C4-2B (cell line): ENCODE measurements around the gene MOB2.
"Not testable (repeated sequence)": the region's sequence is repeated elsewhere in the genome, so short reads cannot be mapped to it uniquely, and the experiment has no call there.

ENCODE experiments used
- H3K27ac ChIP-seq: fragments of 450-650 bp; 2 replicates; pipeline ENCODE4 v1.5.1; 2017
- CTCF ChIP-seq: fragments of 450-650 bp; conservative IDR thresholded peaks from 2 replicates; pipeline ENCODE4 v1.5.1; 2017; ENCODE audit warnings: mild to moderate bottlenecking
- ZFX ChIP-seq: fragments of 450-650 bp; IDR thresholded peaks from 2 replicates; pipeline ENCODE4 v1.6.1; 2017

The MOB2 gene

GRCh38 chr11:1433977-1434640 lies 52.5 kb downstream of the MOB2 start:
- no peak overlapping the region for H3K27ac ChIP-seq
- TF ChIP-seq ZFX (no peak), CTCF (no peak)

DNA sequence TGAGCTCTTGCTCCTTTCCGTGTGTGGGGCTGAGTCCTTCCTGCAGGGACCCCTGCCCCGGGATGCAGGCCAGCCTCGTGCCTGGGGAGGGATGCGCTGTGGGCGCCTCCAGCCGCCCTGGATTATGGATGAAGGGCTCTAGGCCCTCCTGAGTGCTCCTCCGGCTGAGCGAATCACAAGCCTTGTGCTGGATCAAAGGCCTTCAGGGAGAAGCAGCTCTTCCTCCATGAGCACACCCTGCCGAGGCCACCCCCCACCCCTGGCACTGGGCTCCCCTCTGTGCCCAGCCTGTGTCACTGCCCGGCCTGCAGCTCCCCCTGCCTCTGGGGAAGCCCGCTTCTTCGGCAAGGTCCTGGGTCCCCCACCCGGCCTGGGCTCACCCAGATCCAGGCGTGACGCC lies 53.0 kb downstream of the MOB2 start:
- TF ChIP-seq ZFX, result no peak
- no peak overlapping the region for H3K27ac ChIP-seq

DNA sequence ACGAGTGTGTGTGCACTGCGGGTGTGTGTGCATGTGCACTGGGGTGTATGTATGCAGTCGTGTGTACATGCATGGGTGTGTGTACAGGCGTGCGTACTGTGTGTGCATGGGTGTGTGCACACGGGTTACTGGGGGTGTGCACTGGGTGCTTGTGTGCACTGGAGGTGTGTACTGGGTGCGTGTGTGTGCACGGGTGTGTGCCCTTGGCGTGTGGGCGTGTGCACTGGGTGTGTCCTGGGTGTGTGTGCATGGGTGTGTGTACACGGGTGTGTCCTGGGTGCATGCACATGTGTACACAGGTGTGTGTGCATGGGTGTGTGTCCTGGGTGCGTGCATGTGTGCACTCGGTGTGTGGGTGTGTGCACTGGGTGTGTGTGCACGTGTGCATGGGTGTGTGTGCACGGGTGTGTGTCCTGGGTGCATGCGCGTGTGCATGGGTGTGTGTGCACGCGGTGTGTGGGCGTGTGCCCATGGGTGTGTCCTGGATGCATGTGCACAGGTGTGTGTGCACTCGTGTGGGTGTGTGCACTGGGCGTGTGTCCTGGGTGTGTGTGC lies 57.7 kb downstream of the MOB2 start:
- no peak overlapping the region for H3K27ac ChIP-seq
- TF ChIP-seq ZFX (no peak), CTCF (no peak)

DNA sequence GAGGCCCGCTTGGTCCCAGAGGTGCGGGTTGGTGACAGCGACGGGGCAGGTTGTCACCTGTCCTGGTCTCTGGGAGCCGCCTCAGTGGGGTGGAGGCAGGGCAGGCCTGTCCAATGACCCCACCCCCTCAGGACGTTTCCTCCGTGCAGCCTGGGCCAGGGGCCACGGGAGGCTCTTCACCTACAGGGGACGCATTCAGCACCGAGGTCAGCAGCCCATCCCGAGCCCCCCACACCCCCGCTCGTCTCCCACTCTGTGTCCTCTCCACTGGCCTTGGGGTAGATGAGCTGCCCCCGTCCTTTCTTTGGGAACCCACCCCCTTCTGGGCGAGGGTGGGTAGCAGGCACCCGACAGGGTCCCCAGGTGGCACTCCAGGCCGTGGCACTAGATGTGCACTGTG lies 61.1 kb downstream of the MOB2 start:
- TF ChIP-seq ZFX (no peak), CTCF (no peak)
- H3K27ac ChIP-seq, result no peak overlapping the region

GRCh38 chr11:1425006-1425405 lies 61.6 kb downstream of the MOB2 start:
- no peak overlapping the region for H3K27ac ChIP-seq

DNA sequence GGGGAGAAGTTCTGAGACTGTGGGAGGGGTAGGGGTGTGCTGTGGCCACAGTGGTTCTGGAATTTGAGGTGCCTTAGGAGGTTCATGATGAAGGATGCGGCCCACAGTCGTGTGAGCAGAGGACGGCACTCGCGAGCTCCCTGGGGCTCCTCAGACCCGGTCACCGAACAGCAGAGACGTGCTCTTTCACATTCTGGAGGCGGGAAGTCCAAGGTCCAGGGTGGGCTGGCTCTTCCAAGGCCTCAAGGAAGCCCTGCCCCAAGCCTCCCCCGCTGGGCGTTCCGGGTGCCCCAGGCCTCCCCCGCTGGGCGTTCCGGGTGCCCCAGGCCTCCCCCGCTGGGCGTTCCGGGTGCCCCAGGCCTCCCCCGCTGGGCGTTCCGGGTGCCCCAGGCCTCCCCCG lies 63.2 kb downstream of the MOB2 start:
- H3K27ac ChIP-seq, result not testable (repeated sequence)

More at GRCh38 chr11:1425006-1425405, 61.6 kb downstream of the MOB2 start:
- TF ChIP-seq ZFX (no peak), CTCF (no peak)

- no peak overlapping the region for H3K27ac ChIP-seq
- TF ChIP-seq CTCF, result no peak
- no peak for TF ChIP-seq ZFX
These were observed 63.6 kb downstream of the MOB2 start for GRCh38 chr11:1422981-1423380.

- H3K27ac ChIP-seq, result no peak overlapping the region
- TF ChIP-seq CTCF, result no peak
These were observed 64.1 kb downstream of the MOB2 start for GRCh38 chr11:1422481-1422880.
